ENCODE results near the gene PCDH18.

- TF ChIP-seq CTCF (IDR thresholded peaks at IDR 0.05) (no peak), POLR2A (IDR thresholded peaks at IDR 0.05) (no peak), EP300 (IDR thresholded peaks at IDR 0.05) (no peak), POLR2AphosphoS5 (IDR thresholded peaks at IDR 0.05) (no peak)
Observed at GRCh38 chr4:137524725-137525369, 7.4 kb downstream of the PCDH18 start.

Data from sigmoid colon (tissue), 4 donors.